ENCODE measurements around the gene CLDN6.

CLDN6 gene

DNA sequence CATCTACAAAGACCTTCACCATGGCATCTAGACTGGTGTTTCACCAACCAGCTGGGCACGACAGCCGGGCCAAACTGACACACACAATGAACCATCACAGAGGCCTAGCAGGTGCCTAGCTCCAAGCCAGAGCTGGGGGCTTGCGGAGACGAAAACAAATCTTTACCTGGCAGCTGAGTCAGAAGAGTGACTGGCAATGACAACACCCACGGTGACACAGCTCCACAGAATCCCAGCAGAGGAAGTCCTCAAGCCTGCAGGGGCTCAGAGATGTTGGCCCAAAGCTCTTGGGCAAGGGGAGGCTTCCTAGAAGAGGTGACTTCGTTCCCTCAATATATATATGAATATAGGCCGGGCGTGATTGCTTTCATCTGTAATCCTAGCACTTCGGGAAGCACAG, 33.5 kb upstream of the CLDN6 start:
- DNase-seq = no peak

GRCh38 chr16:3051009-3051408, 33.0 kb upstream of the CLDN6 start:
- no peak for DNase-seq

DNA sequence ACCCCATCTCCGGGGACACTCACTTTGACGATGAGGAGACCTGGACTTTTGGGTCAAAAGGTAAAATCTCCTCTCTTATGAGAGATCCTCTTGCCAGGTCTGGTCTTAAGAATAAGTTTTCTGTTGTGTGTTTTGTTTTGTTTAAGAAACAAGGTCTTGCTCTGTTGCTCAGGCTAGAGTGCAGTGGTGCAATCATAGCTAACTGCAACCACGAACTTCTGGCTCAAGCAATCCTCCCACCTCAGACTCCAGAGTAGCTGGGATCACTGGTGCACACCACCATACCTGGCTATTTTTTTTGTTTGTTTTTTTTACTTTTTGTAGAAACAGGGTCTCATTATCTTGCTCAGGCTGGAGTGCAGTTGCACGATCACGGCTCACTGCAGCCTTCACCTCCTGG, 32.5 kb upstream of the CLDN6 start:
- DNase-seq = no peak

GRCh38 chr16:3049921-3050481, 32.0 kb upstream of the CLDN6 start:
- no peak for DNase-seq

GRCh38 chr16:3047387-3047720, 29.4 kb upstream of the CLDN6 start:
- no peak for DNase-seq

DNA sequence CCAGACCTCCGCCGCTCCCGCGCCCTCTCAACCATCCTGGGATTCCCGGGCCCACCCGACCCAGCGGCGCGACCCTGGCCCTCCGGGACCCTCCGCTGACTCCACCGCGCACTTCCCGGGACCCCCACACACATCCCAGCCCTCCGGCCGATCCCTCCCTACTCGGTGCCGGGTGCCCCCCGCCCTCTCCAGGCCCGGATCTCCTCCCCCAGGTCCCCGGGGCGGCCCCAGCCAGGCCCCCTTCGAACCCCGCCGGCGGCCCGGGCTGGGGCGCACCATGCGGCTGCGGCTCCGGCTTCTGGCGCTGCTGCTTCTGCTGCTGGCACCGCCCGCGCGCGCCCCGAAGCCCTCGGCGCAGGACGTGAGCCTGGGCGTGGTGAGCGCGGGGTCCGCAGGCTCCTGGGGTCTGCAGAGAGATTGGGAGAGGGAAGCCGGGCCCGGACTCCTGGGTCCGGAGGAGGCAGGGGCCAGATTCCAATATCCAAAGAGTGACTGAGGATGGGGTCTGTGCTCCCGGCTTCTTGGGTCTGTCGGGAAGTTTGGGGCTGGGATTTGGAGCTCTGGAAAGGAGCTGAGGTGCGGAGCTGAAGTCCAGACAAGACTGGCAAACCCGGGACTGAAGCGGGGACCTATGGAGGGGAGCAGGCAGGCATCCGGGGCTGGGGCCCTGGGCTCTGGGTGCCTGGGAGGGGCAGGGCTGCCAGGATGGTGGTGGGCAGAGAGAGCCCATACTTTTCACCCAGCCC, 28.8 kb upstream of the CLDN6 start:
- DNase-seq = no peak

GRCh38 chr16:3045758-3046640, 28.0 kb upstream of the CLDN6 start, which contains the start of gene MMP25:
Gene MMP25, plus strand, starts transcription at chr16:3046561. Its CDS starts 357 bp downstream, at chr16:3046918.
- DNase-seq = no peak

DNA sequence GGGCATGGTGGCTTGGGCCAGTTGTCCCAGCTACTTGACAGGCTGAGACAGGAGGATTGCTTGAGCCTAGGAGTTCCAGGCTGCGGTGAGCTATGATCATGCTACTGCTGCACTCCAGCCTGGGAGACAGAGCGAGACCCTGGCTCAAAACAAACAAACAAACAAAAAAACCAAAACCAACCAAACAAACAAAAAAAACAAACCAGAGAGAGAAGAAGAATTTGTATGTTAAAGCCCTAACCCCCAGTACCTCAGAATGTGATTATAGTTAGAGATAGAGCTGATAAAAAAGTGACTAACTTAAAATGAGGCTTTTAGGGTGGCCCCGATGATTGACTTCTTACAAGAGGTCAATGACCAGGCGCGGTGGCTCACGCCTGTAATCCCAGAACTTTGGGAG, 26.7 kb upstream of the CLDN6 start:
- DNase-seq = no peak

DNA sequence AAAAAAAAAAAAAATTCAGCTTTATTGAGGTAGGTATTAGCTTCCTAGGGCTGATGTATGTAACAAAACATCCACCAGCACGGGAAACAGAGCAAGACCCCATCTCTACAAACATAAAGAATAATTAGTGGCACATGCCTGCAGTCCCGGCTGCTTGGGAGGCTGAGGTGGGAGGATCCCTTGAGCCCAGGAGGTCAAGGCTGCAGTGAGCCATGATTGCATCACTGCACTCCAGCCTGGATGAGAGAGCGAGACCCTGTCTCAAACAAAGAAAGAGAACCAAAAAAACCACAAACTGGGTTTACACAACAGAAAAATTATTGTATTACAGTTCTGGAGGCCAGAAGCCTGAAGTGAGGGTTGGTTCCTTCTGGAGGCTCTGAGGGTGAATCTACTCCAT, 24.4 kb upstream of the CLDN6 start:
- DNase-seq = no peak

DNA sequence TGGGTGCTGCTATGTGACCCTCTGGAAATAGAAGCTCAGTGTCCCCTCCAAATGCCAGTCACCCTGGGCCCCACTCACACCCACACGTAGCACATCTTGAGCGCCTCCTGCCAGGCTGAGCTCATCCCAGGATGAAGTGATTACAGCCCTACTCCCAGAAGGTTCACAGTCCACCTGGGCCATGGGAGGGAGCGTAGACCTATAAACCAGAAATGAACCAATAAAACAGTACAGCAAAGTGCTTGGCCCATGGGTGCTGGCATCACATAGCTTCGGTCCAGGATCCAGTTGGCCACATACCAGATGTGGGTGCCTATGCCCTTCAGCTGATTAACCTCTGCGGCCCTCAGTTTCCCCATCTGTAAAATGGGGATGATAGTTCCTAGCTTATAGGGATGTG, 20.9 kb upstream of the CLDN6 start:
- DNase-seq = no peak

GRCh38 chr16:3038256-3038655, 20.3 kb upstream of the CLDN6 start:
- DNase-seq = no peak

DNA sequence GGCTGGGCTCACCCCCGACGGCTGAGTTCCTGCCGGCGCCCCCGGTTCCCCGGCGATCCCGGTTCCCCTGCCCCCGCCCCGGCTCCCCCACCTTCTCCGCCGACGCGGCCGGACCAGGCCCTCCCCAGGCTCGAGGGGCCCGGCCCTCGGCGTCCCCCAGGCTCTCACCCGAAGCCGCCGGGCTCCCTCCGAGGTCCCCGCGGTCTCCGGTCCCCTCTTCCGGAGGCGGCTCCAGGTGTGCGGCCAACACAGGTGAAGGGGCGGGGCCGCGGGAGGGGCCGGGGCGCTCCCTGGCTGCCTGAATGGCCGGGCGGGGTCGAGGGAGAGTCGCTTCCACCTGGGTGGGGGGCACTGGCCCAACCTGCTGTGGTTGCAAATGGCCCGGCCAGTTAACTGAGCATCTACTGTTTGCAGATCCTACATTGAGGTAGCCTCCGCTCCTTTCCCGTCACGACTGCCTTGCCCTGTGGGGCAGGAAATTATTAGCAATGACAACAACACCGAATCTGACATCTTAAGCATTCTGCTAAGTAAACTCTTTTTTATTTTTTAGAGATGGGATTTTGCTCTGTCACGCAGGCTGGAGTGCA, 18.8 kb upstream of the CLDN6 start, which contains the start of gene BICDL2:
BICDL2 (minus strand) TSS at position 219 of the 590 bp plus-strand sequence. CDS start 1,448 bp downstream, outside the sequence.
- no peak for DNase-seq

GRCh38 chr16:3035972-3036725, 18.2 kb upstream of the CLDN6 start:
- no peak for DNase-seq

DNA sequence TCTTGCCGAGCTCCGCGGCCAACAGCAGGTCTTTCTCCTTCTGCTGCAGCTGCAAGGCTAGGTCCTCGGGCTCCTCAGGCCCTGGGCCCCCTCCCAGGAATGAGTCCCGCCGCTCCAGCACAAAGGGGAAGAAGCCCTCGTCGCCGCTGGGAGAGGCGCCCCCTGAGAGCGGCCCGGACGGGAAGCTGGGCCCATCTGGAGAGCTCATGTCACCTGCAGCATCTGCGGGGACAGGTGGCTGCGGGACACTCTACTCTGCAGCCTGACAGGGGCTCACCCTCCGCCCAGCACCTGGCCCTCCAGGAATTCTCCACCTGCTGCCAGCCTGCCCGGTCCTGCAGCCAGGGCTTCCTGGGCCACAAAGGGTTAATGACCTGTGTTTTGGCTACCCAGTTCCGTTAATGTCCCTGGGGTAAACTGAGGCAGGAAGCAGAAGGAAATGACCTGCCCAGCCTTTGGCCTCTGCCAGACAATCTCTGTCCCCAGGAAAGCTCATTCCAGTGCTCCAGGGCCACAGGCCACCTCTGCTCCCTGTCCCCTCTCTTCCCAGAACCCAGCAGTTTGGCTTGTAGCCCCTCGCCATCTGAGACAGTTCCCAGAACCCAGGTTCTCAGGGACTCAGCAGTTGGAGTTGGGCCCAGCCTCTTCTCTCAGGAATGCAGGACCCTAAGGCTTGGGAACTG, 17.4 kb upstream of the CLDN6 start:
- DNase-seq = no peak

- DNase-seq = no peak
Measured at GRCh38 chr16:3032624-3033023, 14.6 kb upstream of the CLDN6 start.

- DNase-seq = no peak
Measured at GRCh38 chr16:3030222-3031212, 12.5 kb upstream of the CLDN6 start.

DNA sequence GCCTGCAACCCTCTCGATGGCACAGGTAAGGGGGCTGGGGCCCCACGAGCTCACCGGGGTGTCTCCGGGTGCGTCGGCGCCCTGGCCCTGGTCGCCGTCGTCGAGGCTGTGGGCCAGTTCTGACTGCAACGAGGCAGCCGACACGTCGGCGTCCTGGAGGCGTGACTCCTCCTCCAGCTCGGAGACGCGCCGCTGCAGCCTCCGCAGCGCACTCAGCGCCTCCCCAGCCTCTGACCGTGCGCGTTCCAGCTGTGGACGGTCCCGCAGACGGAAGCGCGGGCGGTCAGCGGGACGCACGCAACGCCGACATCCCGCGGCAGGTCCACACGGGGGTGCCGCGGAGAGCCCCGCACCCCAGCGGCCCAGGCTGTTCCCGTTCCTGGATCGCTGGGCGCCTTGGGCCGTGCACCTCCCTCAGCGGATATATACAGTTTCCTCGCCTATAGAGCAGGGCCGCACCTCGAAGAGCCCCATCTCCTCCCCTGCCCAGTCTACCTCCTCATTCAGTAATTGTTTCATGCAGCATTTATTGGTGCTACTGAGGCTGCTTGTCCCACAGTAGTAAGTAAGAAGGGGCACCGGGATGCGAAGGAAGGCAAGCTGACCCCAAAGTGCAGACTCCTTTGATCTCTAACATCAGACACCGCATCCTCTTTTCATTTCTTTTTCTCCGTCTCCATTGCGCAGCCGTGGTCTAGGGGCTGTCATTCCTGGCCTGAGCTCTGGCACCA, 11.7 kb upstream of the CLDN6 start:
- no peak for DNase-seq

GRCh38 chr16:3028716-3029319, 10.8 kb upstream of the CLDN6 start:
- DNase-seq = no peak

- DNase-seq = peak; percentile 48
Measured at GRCh38 chr16:3027983-3028715, 10.2 kb upstream of the CLDN6 start.

Measured in NCI-H748 treated with DMSO at 0.1 percent for 48 hours (cell line).